ENCODE results near the gene SRRM5. TPM values are rescaled to one million over a fixed set of nuclear protein-coding genes. Genes with fewer than 3 reads are reported as not detected.

The SRRM5 gene, protein sequence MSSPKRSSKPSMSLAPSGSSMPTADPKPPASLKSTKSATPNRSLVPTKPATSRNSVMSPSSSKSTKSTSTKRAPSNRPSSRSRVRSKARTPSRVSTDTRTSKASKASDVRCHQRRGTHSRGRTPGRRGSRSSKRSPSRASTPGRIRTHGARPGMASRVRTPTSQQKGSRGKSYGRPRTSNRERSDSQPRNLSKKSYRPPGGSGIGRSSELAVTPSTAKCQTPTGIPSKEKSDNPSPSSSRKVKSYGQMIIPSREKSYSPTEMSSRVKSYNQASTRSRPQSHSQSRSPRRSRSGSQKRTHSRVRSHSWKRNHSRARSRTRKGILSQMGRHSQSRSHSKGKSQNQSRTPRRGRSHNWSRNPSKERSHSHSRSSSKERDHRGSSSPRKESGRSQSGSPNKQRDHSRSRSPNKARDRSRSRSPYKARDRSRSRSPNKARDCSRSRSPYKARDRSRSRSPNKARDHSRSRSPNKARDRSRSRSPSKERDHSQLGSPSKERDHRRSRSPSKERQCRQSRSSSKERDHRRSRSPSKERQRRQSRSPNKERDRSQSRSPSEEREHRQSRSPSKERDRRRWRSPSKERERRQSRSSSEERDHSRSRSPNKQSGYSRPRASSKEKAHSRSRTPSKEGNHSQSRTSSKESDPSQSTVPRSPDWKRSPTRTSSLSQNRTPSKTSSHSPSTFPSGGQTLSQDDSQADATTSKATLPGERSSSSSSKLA
- under 1 TPM; 0.28 to 0.45 TPM for total RNA-seq

DNA sequence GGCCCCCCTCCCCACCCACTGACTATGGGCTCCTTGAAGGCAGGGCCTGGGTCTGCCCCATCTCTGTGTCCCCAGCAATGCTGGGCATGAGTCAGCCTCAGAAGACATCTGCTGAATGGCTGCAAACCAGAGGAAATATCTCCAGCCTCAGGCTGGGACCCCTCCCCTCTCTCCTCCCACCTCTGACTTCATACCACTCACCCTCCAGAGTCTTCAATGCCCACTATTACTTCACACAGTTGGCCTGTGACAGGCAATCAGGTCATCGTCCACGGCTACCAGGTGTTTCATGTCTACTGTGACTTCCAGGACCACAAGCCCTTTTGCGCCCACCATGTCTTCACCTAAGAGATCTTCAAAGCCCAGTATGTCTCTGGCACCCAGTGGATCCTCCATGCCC, at the start of gene SRRM5:
Gene SRRM5 (plus strand): TSS at position 301 of the 400 bp plus-strand sequence. CDS start 34 bp downstream, at position 335.
- H3K27ac Mint-ChIP-seq, result no peak within 1 kb of the TSS
- POLR2A ChIA-PET, result interaction anchor here (1.0 kb wide), 1 partner anchor 15 kb away, joined by 3 read pairs; no protein-coding TSS in a partner anchor

DNA sequence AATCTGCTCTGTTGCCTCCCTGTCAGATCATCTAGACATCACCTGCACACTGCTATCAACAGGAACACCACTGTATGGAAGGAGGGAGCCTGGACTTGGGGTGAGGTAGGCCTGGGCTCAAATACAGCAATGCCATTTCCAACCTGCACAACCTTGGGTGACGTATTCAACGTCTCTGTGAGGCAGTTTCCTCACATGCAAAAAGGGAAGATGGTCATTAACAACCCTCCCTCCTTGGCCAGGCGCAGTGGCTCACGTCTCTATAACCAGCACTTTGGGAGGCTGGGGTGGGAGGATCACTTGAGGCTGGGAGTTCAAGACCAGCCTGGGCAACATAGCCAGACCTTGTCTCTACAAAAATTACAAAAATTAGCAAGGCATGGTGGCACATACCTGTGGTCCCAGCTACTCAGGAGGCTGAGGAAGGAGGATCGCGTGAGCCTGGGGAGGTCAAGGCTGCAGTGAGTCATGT, 49.6 kb upstream of the SRRM5 start:
- peaks cover 45% of the 10 kb centered on the region for H3K4me1 Mint-ChIP-seq
- no peaks in the 10 kb centered on the region for H3K9me3 Mint-ChIP-seq
- ChIA-PET CTCF (interaction anchor here (0.7 to 14.8 kb wide), 2 partner anchors 10 to 34 kb away, joined by 3 to 208 read pairs; partner anchors contain the start of genes IRGQ and ZNF576), POLR2A (interaction anchor here (1.1 to 2.3 kb wide), 5 partner anchors 9 to 33 kb away, joined by 3 to 11 read pairs (median 4); partner anchors contain the start of genes PINLYP, XRCC1 and ZNF575)
- peak overlapping the region; percentile 99 for H3K27ac Mint-ChIP-seq
- H3K36me3 Mint-ChIP-seq (ENCODE audit: low read depth), result peaks cover 35% of the 10 kb centered on the region
- H3K27me3 Mint-ChIP-seq, result no peaks in the 10 kb centered on the region
- DNase-seq, result no peak
- peak overlapping the region; percentile 54 for H3K4me3 Mint-ChIP-seq

More for the DNA sequence above, at the start of gene SRRM5:
- no peak for DNase-seq
- CTCF ChIA-PET, result no interaction called here
- H3K4me1 Mint-ChIP-seq, result no peaks in the 10 kb centered on the region
- peaks cover 11% of the 10 kb centered on the region for H3K36me3 Mint-ChIP-seq (ENCODE audit: low read depth)
- H3K9me3 Mint-ChIP-seq, result no peaks in the 10 kb centered on the region
- H3K4me3 Mint-ChIP-seq, result no peak within 1 kb of the TSS
- H3K27me3 Mint-ChIP-seq, result no peaks in the 10 kb centered on the region

DNA sequence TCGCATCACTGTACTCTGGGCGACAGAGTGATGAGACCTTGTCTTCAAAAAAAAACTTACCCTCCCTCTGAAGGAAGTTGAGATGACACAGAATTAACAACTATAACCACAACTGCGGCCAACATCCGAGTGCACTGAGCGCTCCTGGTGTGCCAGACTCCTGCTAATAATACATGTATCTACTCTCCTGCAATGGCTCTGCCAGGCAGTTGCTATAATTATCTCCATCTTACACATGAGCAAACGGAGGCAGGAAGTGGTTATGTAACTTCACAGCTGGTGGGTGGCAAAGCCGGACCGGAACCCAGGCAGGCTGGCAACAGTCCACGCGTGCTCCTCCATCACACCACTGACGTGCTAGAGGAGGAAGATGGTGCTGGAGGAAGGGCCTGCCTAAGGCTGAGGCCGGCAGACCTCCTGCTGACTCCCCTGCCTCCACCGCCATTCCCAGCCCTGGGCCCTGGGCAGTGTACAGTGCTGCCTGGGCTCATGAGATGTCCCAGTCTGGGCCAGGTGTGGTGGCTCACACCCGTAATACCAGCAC, 49.1 kb upstream of the SRRM5 start:
- POLR2A ChIA-PET, result interaction anchor here (0.6 to 2.3 kb wide), 7 partner anchors 9 to 191 kb away, joined by 3 to 11 read pairs (median 4); partner anchors contain the start of genes PINLYP, XRCC1, ZNF575 and ZNF576

DNA sequence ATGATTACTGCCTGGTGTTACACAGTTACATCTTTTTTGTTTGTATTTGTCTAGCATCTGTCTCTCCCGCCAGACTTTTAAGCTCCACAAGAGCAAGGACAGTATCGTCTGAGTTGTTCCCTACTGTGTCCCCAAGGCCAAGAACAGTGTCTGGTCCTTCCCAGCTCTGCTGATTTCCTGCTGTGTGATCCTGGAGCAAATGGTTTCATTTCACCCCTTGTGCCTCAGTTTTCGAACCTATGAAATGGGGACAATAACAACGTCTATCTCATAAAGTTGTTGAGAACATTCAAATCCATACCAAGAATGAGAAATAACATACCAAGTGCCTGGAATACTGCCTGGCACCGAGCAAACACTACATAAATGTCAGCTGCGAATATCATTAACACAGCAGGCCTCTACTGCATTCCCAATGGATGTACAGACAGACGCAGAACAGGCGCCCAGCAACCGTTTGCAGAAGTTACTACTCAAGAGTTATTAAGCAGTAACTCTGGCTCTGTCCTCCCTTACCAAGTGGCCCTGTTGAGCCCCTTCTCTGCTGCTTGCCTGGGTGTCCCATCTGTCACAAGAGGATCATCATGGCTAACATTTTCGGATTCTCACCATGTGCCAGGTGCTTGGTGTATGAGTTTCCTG, 48.0 kb upstream of the SRRM5 start:
- peaks cover 33% of the 10 kb centered on the region for H3K36me3 Mint-ChIP-seq (ENCODE audit: low read depth)
- CTCF ChIA-PET, result interaction anchor here (1.4 to 14.8 kb wide), 2 partner anchors 9 to 32 kb away, joined by 8 to 208 read pairs; partner anchors contain the start of genes IRGQ and ZNF576
- H3K9me3 Mint-ChIP-seq, result no peaks in the 10 kb centered on the region
- POLR2A ChIA-PET, result interaction anchor here (1.3 to 2.3 kb wide), 4 partner anchors 7 to 32 kb away, joined by 3 to 7 read pairs (median 4); partner anchors contain the start of genes PINLYP, XRCC1 and ZNF576
- DNase-seq, result no peak
- H3K27ac Mint-ChIP-seq, result peak overlapping the region; percentile 99
- H3K4me3 Mint-ChIP-seq, result no peak overlapping the region
- H3K27me3 Mint-ChIP-seq, result no peaks in the 10 kb centered on the region
- H3K4me1 Mint-ChIP-seq, result peaks cover 45% of the 10 kb centered on the region

More for the DNA sequence above, 49.1 kb upstream of the SRRM5 start:
- H3K9me3 Mint-ChIP-seq, result no peaks in the 10 kb centered on the region
- peaks cover 35% of the 10 kb centered on the region for H3K36me3 Mint-ChIP-seq (ENCODE audit: low read depth)
- peaks cover 45% of the 10 kb centered on the region for H3K4me1 Mint-ChIP-seq
- DNase-seq, result peak; percentile 85
- H3K27me3 Mint-ChIP-seq, result no peaks in the 10 kb centered on the region
- H3K4me3 Mint-ChIP-seq, result peak overlapping the region; percentile 54
- CTCF ChIA-PET, result interaction anchor here (1.4 to 14.8 kb wide), 2 partner anchors 7 to 33 kb away, joined by 8 to 208 read pairs; partner anchors contain the start of genes IRGQ and ZNF576
- H3K27ac Mint-ChIP-seq, result peak overlapping the region; percentile 99

DNA sequence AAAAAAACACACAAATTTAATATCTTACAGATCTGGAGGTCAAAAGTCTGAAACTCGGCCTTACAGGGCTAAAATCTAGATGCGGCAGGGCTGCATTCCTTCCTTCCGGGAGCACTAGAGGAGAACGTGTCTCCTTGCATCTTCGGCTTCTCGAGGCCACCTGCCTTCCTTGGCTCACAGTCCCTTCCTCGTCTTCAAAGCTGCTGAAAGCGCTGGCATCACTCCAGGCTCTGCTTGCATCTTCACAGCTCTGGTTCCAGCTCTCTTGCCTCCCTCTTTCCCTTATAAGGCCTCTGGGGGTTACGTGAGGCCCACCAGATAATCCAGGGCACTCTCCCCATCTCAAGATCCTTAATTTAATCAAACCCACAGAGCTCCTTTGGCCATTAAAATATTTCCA, 47.1 kb upstream of the SRRM5 start:
- Mint-ChIP-seq H3K4me3 (no peak overlapping the region), H3K27me3 (no peaks in the 10 kb centered on the region), H3K4me1 (peaks cover 46% of the 10 kb centered on the region), H3K9me3 (no peaks in the 10 kb centered on the region), H3K36me3 (ENCODE audit: low read depth) (peaks cover 33% of the 10 kb centered on the region), H3K27ac (peak overlapping the region; percentile 68)
- DNase-seq, result no peak
- ChIA-PET CTCF (interaction anchor here (1.3 to 14.8 kb wide), 2 partner anchors 10 to 31 kb away, joined by 7 to 208 read pairs; partner anchors contain the start of genes IRGQ and ZNF576), POLR2A (interaction anchor here (2.3 kb wide), 1 partner anchor 10 kb away, joined by 7 read pairs; the partner anchor contains the start of genes PINLYP and XRCC1)

DNA sequence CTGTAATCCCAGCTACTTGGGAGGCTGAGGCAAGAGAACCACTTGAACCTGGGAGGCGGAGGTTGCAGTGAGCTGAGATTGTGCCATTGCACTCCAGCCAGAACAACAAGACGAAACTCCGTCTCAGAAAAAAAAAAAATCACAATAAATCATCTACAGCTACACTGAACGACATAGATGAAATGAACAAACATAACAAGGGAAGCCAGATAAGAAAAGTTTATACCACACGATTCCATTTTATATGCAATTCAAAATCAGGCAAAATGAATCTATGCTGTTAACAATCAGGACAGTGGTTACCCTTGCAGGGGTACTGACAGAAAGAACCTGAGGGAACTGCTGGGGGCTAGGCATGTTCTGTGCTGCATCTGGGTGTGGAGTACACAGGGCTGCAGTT, 42.2 kb upstream of the SRRM5 start:
- POLR2A ChIA-PET, result no interaction called here

DNA sequence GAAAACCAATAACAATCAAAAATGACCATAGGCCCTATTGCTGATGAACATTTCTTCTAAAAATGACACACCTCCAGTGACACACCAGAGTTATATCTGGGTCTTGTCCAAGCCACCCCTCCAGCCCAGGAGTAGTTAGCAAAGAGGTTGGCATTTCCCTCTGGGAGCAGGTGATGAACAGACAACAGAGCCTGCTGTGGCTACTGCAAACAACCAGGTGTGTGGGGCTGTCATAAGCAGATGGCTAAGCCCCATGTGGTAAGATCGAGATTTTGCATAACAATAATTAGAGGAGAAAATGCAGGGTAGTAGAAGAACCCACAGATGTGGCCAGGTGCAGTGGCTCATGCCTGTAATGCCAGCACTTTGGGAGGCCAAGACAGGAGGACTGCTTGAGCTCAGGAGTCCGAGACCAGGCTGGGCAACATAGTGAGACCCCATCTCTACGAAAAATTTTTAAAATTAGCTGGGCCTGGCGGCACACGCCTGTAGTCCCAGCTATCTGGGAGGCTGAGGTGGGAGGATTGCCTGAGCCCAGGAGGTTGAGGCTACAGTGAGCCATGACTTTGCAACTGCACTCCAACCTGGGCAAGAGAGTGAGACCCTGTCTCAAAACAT, 41.6 kb upstream of the SRRM5 start:
- Mint-ChIP-seq H3K36me3 (ENCODE audit: low read depth) (peaks cover 20% of the 10 kb centered on the region), H3K27me3 (no peaks in the 10 kb centered on the region), H3K27ac (no peak overlapping the region), H3K4me1 (peaks cover 26% of the 10 kb centered on the region), H3K4me3 (no peak overlapping the region), H3K9me3 (no peaks in the 10 kb centered on the region)
- CTCF ChIA-PET, result interaction anchor here (1.4 to 9.6 kb wide), 3 partner anchors 15 to 98 kb away, joined by 4 to 95 read pairs (median 22); partner anchors contain the start of genes IRGQ and ZNF576
- DNase-seq, result no peak
- POLR2A ChIA-PET, result interaction anchor here (1.3 kb wide), 1 partner anchor 10 kb away, joined by 4 read pairs; no protein-coding TSS in a partner anchor

More for the DNA sequence above, 42.2 kb upstream of the SRRM5 start:
- Mint-ChIP-seq H3K4me1 (peaks cover 24% of the 10 kb centered on the region), H3K27me3 (no peaks in the 10 kb centered on the region), H3K36me3 (ENCODE audit: low read depth) (peaks cover 14% of the 10 kb centered on the region), H3K9me3 (no peaks in the 10 kb centered on the region), H3K4me3 (no peak overlapping the region), H3K27ac (no peak overlapping the region)
- CTCF ChIA-PET, result interaction anchor here (5.5 to 9.6 kb wide), 2 partner anchors 14 to 26 kb away, joined by 22 to 95 read pairs; partner anchors contain the start of genes IRGQ and ZNF576
- no peak for DNase-seq

DNA sequence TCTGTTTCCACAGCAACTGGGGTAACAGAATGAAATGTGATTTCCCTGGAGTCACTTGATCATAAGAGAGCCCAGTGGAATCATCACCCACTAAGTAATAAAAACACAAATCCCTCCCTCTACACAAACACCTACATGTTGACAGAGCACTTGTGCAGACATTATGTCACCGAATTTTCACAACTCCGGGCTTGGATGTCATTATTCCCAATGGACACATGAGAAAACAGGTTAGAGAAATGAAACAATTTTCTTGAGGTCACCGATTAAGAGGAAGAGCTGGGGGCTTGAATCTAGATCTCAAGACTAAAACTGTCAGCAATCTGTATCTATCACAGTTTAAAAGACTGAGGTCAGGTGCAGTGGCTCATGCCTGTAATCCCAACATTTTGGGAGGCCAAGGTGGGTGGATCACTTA, 39.7 kb upstream of the SRRM5 start:
- H3K9me3 Mint-ChIP-seq, result no peaks in the 10 kb centered on the region
- ChIA-PET CTCF (interaction anchor here (5.5 to 9.6 kb wide), 2 partner anchors 17 to 23 kb away, joined by 22 to 95 read pairs; partner anchors contain the start of genes IRGQ and ZNF576), POLR2A (interaction anchor here (1.4 kb wide), 1 partner anchor 9 kb away, joined by 4 read pairs; no protein-coding TSS in a partner anchor)
- H3K36me3 Mint-ChIP-seq (ENCODE audit: low read depth), result peaks cover 22% of the 10 kb centered on the region
- H3K27ac Mint-ChIP-seq, result no peak overlapping the region
- DNase-seq, result no peak
- no peak overlapping the region for H3K4me3 Mint-ChIP-seq
- H3K27me3 Mint-ChIP-seq, result no peaks in the 10 kb centered on the region
- H3K4me1 Mint-ChIP-seq, result peaks cover 39% of the 10 kb centered on the region

DNA sequence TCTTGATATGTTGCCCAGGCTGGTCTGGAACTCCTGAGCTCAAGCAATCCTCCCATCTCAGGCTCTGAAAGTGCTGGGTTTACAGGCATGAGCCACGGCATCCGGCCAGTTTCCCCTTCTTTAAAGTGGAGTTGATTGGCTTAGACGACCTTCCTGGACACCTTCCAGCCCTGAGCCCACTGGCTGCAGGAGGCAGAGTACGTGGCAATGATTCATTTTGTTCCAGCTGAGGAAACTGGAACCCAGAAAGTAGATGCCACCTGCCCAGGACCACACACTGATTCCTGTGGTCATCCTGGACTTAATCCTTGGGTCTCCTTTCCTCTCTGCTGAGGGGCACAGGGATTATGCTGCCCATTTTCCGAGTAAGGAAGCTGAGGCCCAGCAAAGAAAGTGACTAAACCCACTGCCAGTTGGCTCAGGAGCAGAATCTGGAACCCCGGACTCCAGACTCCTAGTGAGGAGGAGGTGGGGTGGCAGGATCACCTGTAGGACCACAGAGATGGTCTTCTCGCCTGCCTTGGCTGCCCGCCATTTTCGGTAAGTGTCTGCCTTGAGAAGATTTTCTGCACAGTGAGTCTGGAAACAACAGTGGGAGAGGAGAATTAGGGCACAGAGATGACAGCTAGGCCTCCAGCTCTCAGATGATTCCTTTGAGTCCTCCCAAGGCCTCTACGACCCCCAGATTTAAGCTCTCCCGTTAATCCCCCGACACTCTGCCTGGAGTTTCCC, 37.3 kb upstream of the SRRM5 start:
- CTCF ChIA-PET, result interaction anchor here (0.6 to 9.6 kb wide), 7 partner anchors 9 to 1867 kb away, joined by 3 to 95 read pairs (median 3); partner anchors contain the start of genes IRGQ and ZNF576

DNA sequence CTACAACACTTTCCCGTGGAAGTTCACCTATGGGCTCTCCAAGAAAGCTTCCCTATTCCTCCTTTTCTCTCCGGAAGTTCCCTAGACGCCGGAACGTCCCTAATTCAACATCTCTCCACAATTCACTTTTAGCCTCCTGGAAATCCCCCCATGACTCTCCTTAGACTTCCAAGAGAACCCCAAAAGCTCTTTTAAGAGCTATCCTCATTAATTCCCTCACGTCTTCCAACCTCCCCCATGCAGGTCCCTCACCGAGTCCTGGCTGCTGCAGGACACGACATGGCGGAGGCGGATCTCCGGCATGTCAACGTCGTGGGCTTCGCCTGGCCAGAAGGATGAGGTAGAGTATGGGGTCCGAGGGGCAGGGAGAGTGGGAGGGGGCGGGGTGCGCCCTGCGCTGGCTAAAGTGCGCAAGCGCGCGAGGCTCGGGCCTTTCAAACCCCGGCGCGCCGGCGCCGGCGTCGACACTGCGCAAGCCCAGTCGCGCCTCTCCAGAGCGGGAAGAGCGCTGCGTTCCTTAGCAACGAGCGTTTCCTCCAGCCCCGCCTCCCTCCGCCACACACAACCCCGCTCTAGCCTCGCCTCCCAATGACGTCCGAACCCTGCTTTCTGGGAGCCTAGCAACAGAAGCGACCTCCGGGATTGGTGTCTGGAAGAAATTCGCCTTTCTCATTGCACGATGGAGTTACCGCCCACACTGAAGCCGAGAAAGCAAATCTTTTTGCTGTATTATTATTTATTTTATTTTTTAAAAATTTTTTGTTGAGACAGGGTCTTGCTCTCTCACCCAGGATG, 36.5 kb upstream of the SRRM5 start, which contains the start of the genes PINLYP and XRCC1:
Gene PINLYP (plus strand): TSS at position 646 of the 795 bp plus-strand sequence. CDS start 1,391 bp downstream, outside the sequence.
Gene XRCC1 (minus strand): TSS at position 372 of the 795 bp plus-strand sequence. CDS start 69 bp downstream, at position 303.
- peak within 1 kb of the TSS; percentile 95 for H3K4me3 Mint-ChIP-seq
- peak; percentile 98 for DNase-seq
- H3K9me3 Mint-ChIP-seq, result no peaks in the 10 kb centered on the region
- peaks cover 43% of the 10 kb centered on the region for H3K4me1 Mint-ChIP-seq
- peaks cover 3% of the 10 kb centered on the region for H3K27me3 Mint-ChIP-seq
- POLR2A ChIA-PET, result interaction anchor here (1.0 to 3.0 kb wide), 8 partner anchors 9 to 49 kb away, joined by 3 to 57 read pairs (median 7); partner anchors contain the start of genes IRGQ, ZNF575 and ZNF576
- peaks cover 14% of the 10 kb centered on the region for H3K36me3 Mint-ChIP-seq (ENCODE audit: low read depth)
- H3K27ac Mint-ChIP-seq, result peak within 1 kb of the TSS; percentile 87
- CTCF ChIA-PET, result interaction anchor here (0.6 to 9.6 kb wide), 6 partner anchors 18 to 1866 kb away, joined by 3 to 95 read pairs (median 4); partner anchors contain the start of genes IRGQ and ZNF576

More for the DNA sequence above, 37.3 kb upstream of the SRRM5 start:
- Mint-ChIP-seq H3K27me3 (peaks cover 3% of the 10 kb centered on the region), H3K27ac (peak overlapping the region; percentile 87), H3K4me1 (peaks cover 43% of the 10 kb centered on the region), H3K36me3 (ENCODE audit: low read depth) (peaks cover 21% of the 10 kb centered on the region), H3K9me3 (no peaks in the 10 kb centered on the region), H3K4me3 (peak overlapping the region; percentile 95)
- POLR2A ChIA-PET, result interaction anchor here (0.9 to 3.0 kb wide), 10 partner anchors 10 to 127 kb away, joined by 3 to 57 read pairs (median 6); partner anchors contain the start of genes IRGQ, ZNF575 and ZNF576
- DNase-seq, result no peak

Data from activated CD4-positive, alpha-beta memory T cell treated with anti-CD3 and anti-CD28 coated beads, Interleukin-2, amount 10 ng/mL, durations not matched to agents 7 days and 5 days (primary cell).